Cardiac fibroblast (primary cell): ENCODE results near the gene CLDND1.

ENCODE experiments used
- DNase-seq, 2 donors: peaks; one replicate each; pipeline versions ENCODE4 v3.0.0 to v3.0.0-alpha.2; 2010; ENCODE audit warnings: low read depth in 2 of 2
- H3K4me3 ChIP-seq, 2 donors: replicated peaks in 1 of 2; 1 replicate in 1 of 2; 2 replicates in 1 of 2; pipeline ENCODE4 v1.5.1; 2011; ENCODE audit warnings: low read depth in 2 of 2, low read length in 2 of 2, mild to moderate bottlenecking in 2 of 2, moderate library complexity in 1 of 2
- CTCF ChIP-seq: IDR thresholded peaks from one replicate; pipeline ENCODE4 v1.5.1; 2011; ENCODE audit warnings: low read depth, mild to moderate bottlenecking, low read length, inconsistent platforms

The CLDND1 gene

GRCh38 chr3:98540346-98540745, 17.6 kb upstream of the CLDND1 start:
- no peak for DNase-seq
- no peak for TF ChIP-seq CTCF
- H3K4me3 ChIP-seq = no peak overlapping the region

- no peak for TF ChIP-seq CTCF
- H3K4me3 ChIP-seq = no peak overlapping the region
- DNase-seq = no peak
Measured at GRCh38 chr3:98536456-98537017, 13.8 kb upstream of the CLDND1 start.

- no peak overlapping the region for H3K4me3 ChIP-seq
- TF ChIP-seq CTCF = no peak
- DNase-seq = no peak
Measured at GRCh38 chr3:98534734-98535133, 12.0 kb upstream of the CLDND1 start.

GRCh38 chr3:98534168-98534567, 11.5 kb upstream of the CLDND1 start:
- no peak for DNase-seq
- no peak for TF ChIP-seq CTCF
- H3K4me3 ChIP-seq = no peak overlapping the region

GRCh38 chr3:98532709-98533571, 10.2 kb upstream of the CLDND1 start:
- H3K4me3 ChIP-seq = no peak overlapping the region
- TF ChIP-seq CTCF = no peak
- DNase-seq = no peak

GRCh38 chr3:98532275-98532637, 9.6 kb upstream of the CLDND1 start:
- no peak for TF ChIP-seq CTCF
- no peak for DNase-seq

More at GRCh38 chr3:98532275-98532637, 9.6 kb upstream of the CLDND1 start:
- H3K4me3 ChIP-seq = no peak overlapping the region
